Epidermal melanocyte (primary cell): ENCODE data around the gene ACTRT2.

ENCODE experiments used
- DNase-seq: peaks from one replicate; pipeline ENCODE4 v3.0.0; 2011; ENCODE audit warnings: low spot score; ENCODE audit not compliant: insufficient read length

Gene ACTRT2

GRCh38 chr1:3021233-3021671, at the start of gene ACTRT2:
Gene ACTRT2, plus strand, starts transcription at chr1:3021467. Its CDS starts 220 bp downstream, at chr1:3021687.
- DNase-seq, result no peak

- no peak for DNase-seq
These were observed 49.7 kb upstream of the ACTRT2 start for GRCh38 chr1:2971609-2972008.

GRCh38 chr1:2972011-2972878, 49.0 kb upstream of the ACTRT2 start:
- no peak for DNase-seq

- DNase-seq, result no peak
These were observed 48.2 kb upstream of the ACTRT2 start for GRCh38 chr1:2972879-2973575.

GRCh38 chr1:2973601-2974593, 47.4 kb upstream of the ACTRT2 start:
- no peak for DNase-seq

GRCh38 chr1:2974701-2975301, 46.5 kb upstream of the ACTRT2 start:
- DNase-seq, result no peak

GRCh38 chr1:2975466-2976179, 45.6 kb upstream of the ACTRT2 start:
- DNase-seq, result no peak

GRCh38 chr1:2976180-2976562, 45.1 kb upstream of the ACTRT2 start:
- DNase-seq, result no peak

- DNase-seq, result no peak
These were observed 43.2 kb upstream of the ACTRT2 start for GRCh38 chr1:2977886-2978611.

GRCh38 chr1:2978691-2979190, 42.5 kb upstream of the ACTRT2 start:
- no peak for DNase-seq

- no peak for DNase-seq
These were observed 41.8 kb upstream of the ACTRT2 start for GRCh38 chr1:2979191-2980072.

GRCh38 chr1:2980073-2980791, 41.0 kb upstream of the ACTRT2 start:
- DNase-seq, result no peak

- no peak for DNase-seq
These were observed 40.4 kb upstream of the ACTRT2 start for GRCh38 chr1:2980849-2981248.

GRCh38 chr1:2981388-2981787, 39.9 kb upstream of the ACTRT2 start:
- DNase-seq, result no peak

- DNase-seq, result no peak
These were observed 39.2 kb upstream of the ACTRT2 start for GRCh38 chr1:2981981-2982614.

- DNase-seq, result no peak
These were observed 38.5 kb upstream of the ACTRT2 start for GRCh38 chr1:2982615-2983318.

- no peak for DNase-seq
These were observed 38.0 kb upstream of the ACTRT2 start for GRCh38 chr1:2983319-2983705.
